HEK293 (cell line): Measurements from ENCODE around the gene SZT2.

ENCODE experiments used
- CTCF ChIA-PET: fragments of 350-600 bp; formaldehyde crosslinking; extraction: SDS; loops from one replicate; lab custom pipeline; 2021; ENCODE audit warnings: antibody characterized with exemption; lab: Yijun Ruan, JAX
- POLR2A ChIA-PET: fragments of 300-600 bp; formaldehyde crosslinking; extraction: SDS; loops from one replicate; lab custom pipeline; 2020; ENCODE audit warnings: antibody characterized with exemption, inconsistent platforms; lab: Yijun Ruan, JAX
- H3K27ac ChIP-seq: fragments of 200-500 bp; sonication (Bioruptor generic); 2 replicates; pipeline ENCODE4 v1.5.1; 2014; ENCODE audit warnings: low read depth, low read length, control low read depth, inconsistent platforms; ENCODE audit errors: extremely low read depth
- H3K36me3 ChIP-seq, 2 experiments: fragments of 200-500 bp in 1 of 2; sonication (Bioruptor generic) in 1 of 2; 1 replicate in 1 of 2; 2 replicates in 1 of 2; pipeline ENCODE4 v1.5.1; 2014 to 2017; ENCODE audit warnings: inconsistent platforms in 2 of 2, low read length in 2 of 2; ENCODE audit not compliant: control insufficient read depth in 2 of 2, insufficient read depth in 1 of 2
- H3K4me1 ChIP-seq: fragments of 200-500 bp; sonication (Bioruptor generic); 2 replicates; pipeline ENCODE4 v1.5.1; 2014; ENCODE audit warnings: mild to moderate bottlenecking, low read length, inconsistent platforms; ENCODE audit not compliant: control insufficient read depth, insufficient read depth
- H3K4me3 ChIP-seq: 2 replicates; pipeline ENCODE4 v1.5.1; 2011; ENCODE audit warnings: low read depth, mild to moderate bottlenecking, control low read depth, low read length, moderate library complexity
- H3K9me3 ChIP-seq: fragments of 200-500 bp; sonication (Bioruptor generic); 2 replicates; pipeline ENCODE4 v1.5.1; 2014; ENCODE audit warnings: low read depth, low read length, inconsistent platforms; ENCODE audit not compliant: control insufficient read depth, insufficient read depth
- BCL11B ChIP-seq: fragments of 450-650 bp; formaldehyde crosslinking; IDR thresholded peaks from 2 replicates; pipeline ENCODE4 v1.5.1; 2016; ENCODE audit warnings: low read depth, missing biosample characterization, missing genetic modification characterization
- EGR2 ChIP-seq: fragments of 450-650 bp; formaldehyde crosslinking; IDR thresholded peaks from 2 replicates; pipeline ENCODE4 v1.5.1; 2016; ENCODE audit warnings: low read depth, missing biosample characterization, missing genetic modification characterization
- FEZF1 ChIP-seq: fragments of 450-650 bp; formaldehyde crosslinking; IDR thresholded peaks from 2 replicates; pipeline ENCODE4 v1.5.1; 2016; ENCODE audit warnings: missing biosample characterization, missing genetic modification characterization
- GLIS1 ChIP-seq: fragments of 450-650 bp; formaldehyde crosslinking; IDR thresholded peaks from 2 replicates; pipeline ENCODE4 v1.5.1; 2016; ENCODE audit warnings: missing biosample characterization, missing genetic modification characterization
- KLF8 ChIP-seq: fragments of 450-650 bp; formaldehyde crosslinking; IDR thresholded peaks from 2 replicates; pipeline ENCODE4 v1.5.1; 2016; ENCODE audit warnings: missing biosample characterization, missing genetic modification characterization
- PATZ1 ChIP-seq: fragments of 450-650 bp; formaldehyde crosslinking; IDR thresholded peaks from 2 replicates; pipeline ENCODE4 v1.5.1; 2016; ENCODE audit warnings: missing biosample characterization, missing genetic modification characterization
- RBAK ChIP-seq: fragments of 450-650 bp; formaldehyde crosslinking; IDR thresholded peaks from 2 replicates; pipeline ENCODE4 v1.5.1; 2016; ENCODE audit warnings: missing biosample characterization, missing genetic modification characterization
- SCRT1 ChIP-seq: fragments of 450-650 bp; formaldehyde crosslinking; IDR thresholded peaks from 2 replicates; pipeline ENCODE4 v1.5.1; 2016; ENCODE audit warnings: missing biosample characterization, missing genetic modification characterization, borderline replicate concordance
- SP2 ChIP-seq: fragments of 450-650 bp; formaldehyde crosslinking; IDR thresholded peaks from 2 replicates; pipeline ENCODE4 v1.5.1; 2016; ENCODE audit warnings: missing biosample characterization, missing genetic modification characterization
- ZBTB11 ChIP-seq: fragments of 450-650 bp; formaldehyde crosslinking; conservative IDR thresholded peaks from 2 replicates; pipeline ENCODE4 v1.5.1; 2016; ENCODE audit warnings: low read depth, missing biosample characterization, missing genetic modification characterization
- ZBTB8A ChIP-seq: fragments of 450-650 bp; formaldehyde crosslinking; IDR thresholded peaks from 2 replicates; pipeline ENCODE4 v1.5.1; 2016; ENCODE audit warnings: missing biosample characterization, missing genetic modification characterization
- ZNF10 ChIP-seq: fragments of 450-650 bp; formaldehyde crosslinking; IDR thresholded peaks from 2 replicates; pipeline ENCODE4 v1.5.1; 2017; ENCODE audit warnings: missing biosample characterization, missing genetic modification characterization
- ZNF148 ChIP-seq: fragments of 450-650 bp; formaldehyde crosslinking; IDR thresholded peaks from 2 replicates; pipeline ENCODE4 v1.5.0; 2017; ENCODE audit warnings: missing biosample characterization, missing genetic modification characterization, borderline replicate concordance
- ZNF157 ChIP-seq: fragments of 450-650 bp; formaldehyde crosslinking; IDR thresholded peaks from 2 replicates; pipeline ENCODE4 v1.5.1; 2016; ENCODE audit warnings: missing biosample characterization, missing genetic modification characterization
- ZNF184 ChIP-seq: fragments of 450-650 bp; IDR thresholded peaks from 2 replicates; pipeline ENCODE4 v1.5.1; 2018; ENCODE audit warnings: missing biosample characterization, mild to moderate bottlenecking, missing genetic modification characterization
- ZNF302 ChIP-seq: fragments of 450-650 bp; formaldehyde crosslinking; IDR thresholded peaks from 2 replicates; pipeline ENCODE4 v1.5.1; 2016; ENCODE audit warnings: missing biosample characterization, missing genetic modification characterization, low read depth
- ZNF423 ChIP-seq: fragments of 450-650 bp; formaldehyde crosslinking; IDR thresholded peaks from 2 replicates; pipeline ENCODE4 v1.5.1; 2016; ENCODE audit warnings: missing biosample characterization, missing genetic modification characterization
- ZNF473 ChIP-seq: fragments of 450-650 bp; formaldehyde crosslinking; IDR thresholded peaks from 2 replicates; pipeline ENCODE4 v1.5.1; 2017; ENCODE audit warnings: missing biosample characterization, missing genetic modification characterization
- ZNF514 ChIP-seq: fragments of 450-650 bp; formaldehyde crosslinking; IDR thresholded peaks from 2 replicates; pipeline ENCODE4 v1.5.1; 2016; ENCODE audit warnings: missing biosample characterization, missing genetic modification characterization
- ZNF544 ChIP-seq: fragments of 450-650 bp; formaldehyde crosslinking; IDR thresholded peaks from 2 replicates; pipeline ENCODE4 v1.5.0; 2017; ENCODE audit warnings: missing biosample characterization, missing genetic modification characterization
- ZNF548 ChIP-seq: fragments of 450-650 bp; formaldehyde crosslinking; IDR thresholded peaks from 2 replicates; pipeline ENCODE4 v1.5.1; 2016; ENCODE audit warnings: missing biosample characterization, missing genetic modification characterization
- ZNF596 ChIP-seq: fragments of 450-650 bp; IDR thresholded peaks from 2 replicates; pipeline ENCODE4 v1.5.0; 2018; ENCODE audit warnings: missing biosample characterization, mild to moderate bottlenecking, missing genetic modification characterization, moderate library complexity
- ZNF747 ChIP-seq: fragments of 450-650 bp; formaldehyde crosslinking; IDR thresholded peaks from 2 replicates; pipeline ENCODE4 v1.5.1; 2016; ENCODE audit warnings: missing biosample characterization, missing genetic modification characterization
- ZNF76 ChIP-seq: fragments of 450-650 bp; formaldehyde crosslinking; IDR thresholded peaks from 2 replicates; pipeline ENCODE4; 2016; ENCODE audit warnings: low read depth, missing biosample characterization, missing genetic modification characterization, borderline replicate concordance
- ZNF776 ChIP-seq: fragments of 450-650 bp; formaldehyde crosslinking; IDR thresholded peaks from 2 replicates; pipeline ENCODE4 v1.5.0; 2017; ENCODE audit warnings: missing biosample characterization, missing genetic modification characterization, borderline replicate concordance
- ZNF792 ChIP-seq: fragments of 450-650 bp; formaldehyde crosslinking; IDR thresholded peaks from 2 replicates; pipeline ENCODE4 v1.5.1; 2016; ENCODE audit warnings: missing biosample characterization, missing genetic modification characterization
- ZXDB ChIP-seq: fragments of 450-650 bp; formaldehyde crosslinking; IDR thresholded peaks from 2 replicates; pipeline ENCODE4 v1.5.1; 2016; ENCODE audit warnings: missing biosample characterization, missing genetic modification characterization

SZT2 gene

GRCh38 chr1:43454270-43455011 is 64.7 kb downstream of the SZT2 start (continued):
- TF ChIP-seq ZNF76 (tag by site-specific recombination) = no peak
- peak; percentile 33; the same call in 1 of the 2 replicates for TF ChIP-seq SP2 (tag by site-specific recombination)
- TF ChIP-seq EGR2 = no peak
- no peak for TF ChIP-seq BCL11B
- TF ChIP-seq ZNF157 = no peak
- TF ChIP-seq ZBTB11 (tag by site-specific recombination) = no peak
- TF ChIP-seq RBAK (tag by site-specific recombination) = no peak
- TF ChIP-seq SCRT1 (tag by site-specific recombination) = peak; percentile 84
- TF ChIP-seq ZNF473 (tag by site-specific recombination) = no peak
- TF ChIP-seq GLIS1 (tag by site-specific recombination) = no peak
- TF ChIP-seq ZNF792 (tag by site-specific recombination) = no peak
- no peak for TF ChIP-seq ZNF10 (tag by site-specific recombination)
- TF ChIP-seq ZNF776 (tag by site-specific recombination) = no peak
- no peak; the same call in 1 of the 2 replicates for TF ChIP-seq KLF8 (tag by site-specific recombination)

- CTCF ChIA-PET = interaction anchor here (1.7 kb wide), 1 partner anchor 228 kb away, joined by 8 read pairs; no protein-coding TSS in a partner anchor
- no peak overlapping the region for H3K27ac ChIP-seq
- TF ChIP-seq ZNF747 (tag by site-specific recombination) (no peak), ZBTB8A (no peak), ZNF184 (no peak), ZNF548 (no peak), FEZF1 (no peak), ZNF302 (no peak), ZNF596 (tag by site-specific recombination) (no peak), KLF8 (tag by site-specific recombination) (no peak), PATZ1 (tag by site-specific recombination) (no peak), ZNF514 (tag by site-specific recombination) (no peak), EGR2 (no peak), ZNF544 (tag by site-specific recombination) (no peak), ZNF423 (no peak), ZNF148 (tag by site-specific recombination) (no peak), ZXDB (tag by site-specific recombination) (no peak)
These were observed 65.7 kb downstream of the SZT2 start for GRCh38 chr1:43455213-43455889.

More at GRCh38 chr1:43455213-43455889, 65.7 kb downstream of the SZT2 start:
- Histone ChIP-seq H3K4me1 (no peaks in the 10 kb centered on the region), H3K4me3 (no peak overlapping the region), H3K9me3 (no peaks in the 10 kb centered on the region), H3K36me3 (peaks cover 0 to 26% of the 10 kb centered on the region in 2 experiments; a peak in 1 of 3 replicates)
- POLR2A ChIA-PET = interaction anchor here (1.0 kb wide), 1 partner anchor 14 kb away, joined by 3 read pairs; no protein-coding TSS in a partner anchor
